ENCODE measurements around the gene OR56A4.
"Not testable (repeated sequence)": the region's sequence is repeated elsewhere in the genome, so short reads cannot be mapped to it uniquely, and the experiment has no call there.

The OR56A4 gene

GRCh38 chr11:5960704-5961320 is 45.9 kb downstream of the OR56A4 start:
- not testable (repeated sequence) for DNase-seq (ENCODE audit: low read depth, low spot score)

- DNase-seq (ENCODE audit: low read depth, low spot score), result no peak
Measured at GRCh38 chr11:5955586-5955985, 51.2 kb downstream of the OR56A4 start.

Data from activated naive CD8-positive, alpha-beta T cell treated with anti-CD3 and anti-CD28 coated beads, Interleukin-2, amount 50 U/mL, for 16 hours (primary cell).